GM12875 (cell line): ENCODE data around the gene ARHGAP25.

ENCODE experiments used
- H3K4me3 ChIP-seq: one replicate; pipeline ENCODE4 v1.5.1; 2011; ENCODE audit warnings: low read depth, low read length, control low read depth
- TF ChIP-seq, protein P1 (sequence below): IDR thresholded peaks from 2 replicates; pipeline ENCODE4 v1.5.1; 2011; ENCODE audit warnings: low read depth, mild to moderate bottlenecking, control low read depth, inconsistent platforms, low read length, moderate library complexity, borderline replicate concordance; ENCODE audit not compliant: insufficient read depth

Gene ARHGAP25

DNA sequence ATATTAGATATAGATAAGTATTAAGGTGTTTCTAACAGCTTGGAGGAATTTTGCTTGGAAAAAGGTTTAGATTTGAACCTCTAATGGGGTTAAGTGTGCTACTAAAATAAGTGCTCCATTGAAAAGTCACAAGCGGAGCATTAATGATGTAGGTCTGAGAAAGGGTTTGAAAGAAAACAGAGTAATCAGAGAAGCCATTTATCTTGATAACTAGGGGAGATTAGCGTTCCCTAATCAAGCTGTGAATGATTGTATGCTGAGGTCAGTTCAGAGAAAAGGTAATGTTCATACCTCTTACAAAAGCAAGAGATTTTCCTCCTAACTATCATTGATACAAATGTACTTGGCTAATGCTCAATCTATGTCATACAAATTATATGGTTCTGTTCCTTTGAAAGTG is 1.5 kb downstream of the ARHGAP25 start:
- TF ChIP-seq, protein P1, sequence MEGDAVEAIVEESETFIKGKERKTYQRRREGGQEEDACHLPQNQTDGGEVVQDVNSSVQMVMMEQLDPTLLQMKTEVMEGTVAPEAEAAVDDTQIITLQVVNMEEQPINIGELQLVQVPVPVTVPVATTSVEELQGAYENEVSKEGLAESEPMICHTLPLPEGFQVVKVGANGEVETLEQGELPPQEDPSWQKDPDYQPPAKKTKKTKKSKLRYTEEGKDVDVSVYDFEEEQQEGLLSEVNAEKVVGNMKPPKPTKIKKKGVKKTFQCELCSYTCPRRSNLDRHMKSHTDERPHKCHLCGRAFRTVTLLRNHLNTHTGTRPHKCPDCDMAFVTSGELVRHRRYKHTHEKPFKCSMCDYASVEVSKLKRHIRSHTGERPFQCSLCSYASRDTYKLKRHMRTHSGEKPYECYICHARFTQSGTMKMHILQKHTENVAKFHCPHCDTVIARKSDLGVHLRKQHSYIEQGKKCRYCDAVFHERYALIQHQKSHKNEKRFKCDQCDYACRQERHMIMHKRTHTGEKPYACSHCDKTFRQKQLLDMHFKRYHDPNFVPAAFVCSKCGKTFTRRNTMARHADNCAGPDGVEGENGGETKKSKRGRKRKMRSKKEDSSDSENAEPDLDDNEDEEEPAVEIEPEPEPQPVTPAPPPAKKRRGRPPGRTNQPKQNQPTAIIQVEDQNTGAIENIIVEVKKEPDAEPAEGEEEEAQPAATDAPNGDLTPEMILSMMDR = no peak

DNA sequence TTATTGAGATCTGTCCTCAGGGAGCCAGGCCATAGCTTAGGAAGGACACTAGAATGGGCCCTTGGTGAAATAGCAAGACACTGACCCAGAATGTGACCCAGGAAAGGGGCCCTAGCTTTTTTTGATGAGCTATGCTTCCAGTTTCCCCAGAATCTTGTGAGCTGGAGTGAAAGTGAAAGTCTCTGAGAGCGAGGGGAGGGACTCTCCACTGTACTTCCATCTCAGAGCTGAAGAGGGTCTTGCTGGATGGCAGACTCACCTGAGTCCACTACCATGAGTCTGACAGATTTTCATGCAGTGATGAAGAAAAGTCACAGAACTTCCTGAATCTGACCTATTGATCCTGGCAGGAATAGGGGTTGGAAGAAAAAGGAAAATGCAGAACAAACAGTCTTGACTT is 3.1 kb downstream of the ARHGAP25 start:
- TF ChIP-seq, protein P1 = no peak
- H3K4me3 ChIP-seq = no peak overlapping the region

More for the DNA sequence above, 1.5 kb downstream of the ARHGAP25 start:
- H3K4me3 ChIP-seq = no peak overlapping the region

DNA sequence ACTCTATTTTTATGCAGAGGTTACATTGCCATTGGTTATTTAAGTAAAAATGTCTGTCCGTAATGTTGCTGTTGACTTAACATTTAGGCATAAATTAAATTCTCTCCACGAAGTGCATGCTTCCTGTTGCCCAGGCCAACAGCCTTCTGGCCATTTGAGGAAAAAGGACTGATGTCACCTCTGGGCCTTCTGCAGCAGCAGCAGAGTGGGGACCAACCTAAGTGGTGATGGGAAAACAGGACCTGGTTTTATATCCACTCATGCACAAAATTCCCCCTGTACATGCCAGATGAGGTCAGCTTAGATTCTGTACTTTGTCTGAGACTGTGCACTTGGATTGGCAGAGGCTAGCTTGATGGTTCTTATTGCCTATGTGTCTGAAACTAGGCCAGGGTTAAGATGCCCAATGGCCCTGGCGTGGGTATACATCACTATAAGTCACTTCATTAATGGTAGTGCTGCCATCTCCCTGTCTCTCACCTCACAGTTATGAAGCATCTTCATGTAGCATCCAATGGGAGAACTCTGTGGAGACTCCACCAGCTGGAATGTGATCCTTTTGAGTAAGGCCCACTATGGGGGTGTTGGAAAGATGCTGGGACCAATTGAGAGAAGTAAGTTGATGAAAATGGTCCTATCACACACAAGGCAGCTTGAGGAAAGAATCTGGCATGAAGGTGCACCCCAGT is 4.4 kb downstream of the ARHGAP25 start:
- TF ChIP-seq, protein P1 = no peak
- no peak overlapping the region for H3K4me3 ChIP-seq

DNA sequence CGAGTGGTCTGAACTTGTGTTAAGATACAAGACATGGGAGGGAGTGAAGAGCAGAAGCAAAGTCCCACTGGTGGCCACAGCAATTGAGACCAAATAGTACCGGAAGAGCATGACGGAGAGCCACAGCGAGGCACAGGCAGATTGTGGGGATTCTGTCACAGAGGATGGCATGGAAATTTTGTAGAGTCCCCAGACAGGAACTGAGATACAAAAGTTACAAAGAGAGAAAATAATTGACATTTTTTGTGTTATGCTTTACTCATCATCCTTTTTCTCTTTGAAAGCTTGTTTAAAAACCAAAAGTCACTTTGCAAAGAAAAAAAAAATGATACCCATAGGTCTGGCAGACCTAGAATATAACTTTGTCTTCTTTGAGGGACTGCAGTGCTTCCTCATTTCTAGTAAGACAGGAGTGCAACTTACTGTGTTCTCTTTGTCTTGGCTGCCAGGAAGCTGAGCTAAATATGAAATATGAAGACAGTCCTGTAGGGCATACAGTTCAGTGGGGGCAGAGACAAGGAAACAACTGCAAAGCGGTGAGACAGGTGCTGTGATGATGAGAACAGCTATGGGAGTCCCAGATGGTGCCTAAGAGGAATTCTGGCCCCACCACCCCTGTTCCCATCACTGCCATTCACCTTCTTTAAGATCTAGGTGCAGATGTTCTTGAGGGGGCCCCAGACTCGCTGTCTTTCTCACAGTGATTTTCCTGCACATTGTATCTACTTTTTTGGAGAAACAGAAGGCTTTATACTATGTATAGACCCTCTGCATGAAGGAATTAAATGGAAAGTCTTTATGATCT is 5.2 kb downstream of the ARHGAP25 start:
- TF ChIP-seq, protein P1 = no peak
- no peak overlapping the region for H3K4me3 ChIP-seq

DNA sequence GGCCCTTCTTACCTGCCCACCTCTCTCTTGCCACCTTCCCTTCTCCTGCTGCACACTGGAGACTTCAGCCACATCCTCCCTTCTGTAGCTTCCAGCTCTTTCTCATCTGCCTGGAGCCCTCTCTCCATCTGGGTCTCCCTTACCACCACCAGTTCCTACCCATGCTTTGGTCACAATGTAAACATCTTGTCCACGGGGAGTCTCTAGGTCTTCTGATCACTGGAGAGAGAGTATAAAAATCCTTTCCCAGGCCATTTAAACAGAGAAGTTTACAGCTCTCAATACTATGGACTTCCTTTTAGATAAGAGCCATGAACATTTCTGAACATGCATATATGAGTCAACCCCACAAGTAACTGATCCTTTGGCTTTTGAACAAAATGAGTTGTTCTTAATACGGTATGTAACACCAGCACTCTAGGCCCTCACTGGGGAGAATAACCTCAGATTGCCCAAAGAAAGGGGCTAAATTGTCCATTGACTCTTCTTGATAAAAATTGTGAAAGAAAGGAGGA is 5.8 kb downstream of the ARHGAP25 start:
- TF ChIP-seq, protein P1 = no peak
- no peak overlapping the region for H3K4me3 ChIP-seq

DNA sequence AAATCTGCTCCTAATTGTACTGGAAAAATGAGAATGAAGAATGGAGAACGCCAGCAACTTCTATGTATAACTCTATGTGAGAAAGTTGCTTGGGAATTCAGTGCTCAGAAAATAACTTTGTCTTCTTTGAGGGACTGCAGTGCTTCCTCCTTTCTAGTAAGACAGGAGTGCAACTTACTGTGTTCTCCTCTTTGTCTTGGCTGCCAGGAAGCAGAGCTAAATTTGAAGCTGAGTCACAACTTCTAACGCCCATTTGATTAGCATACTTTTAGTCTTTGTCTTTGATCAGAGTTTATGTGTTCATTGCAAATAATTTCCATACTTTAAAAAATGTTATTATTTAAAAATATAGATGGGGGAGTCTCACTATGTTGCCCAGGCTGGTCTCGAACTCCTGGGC is 6.6 kb downstream of the ARHGAP25 start:
- TF ChIP-seq, protein P1 = no peak
- H3K4me3 ChIP-seq = no peak overlapping the region

DNA sequence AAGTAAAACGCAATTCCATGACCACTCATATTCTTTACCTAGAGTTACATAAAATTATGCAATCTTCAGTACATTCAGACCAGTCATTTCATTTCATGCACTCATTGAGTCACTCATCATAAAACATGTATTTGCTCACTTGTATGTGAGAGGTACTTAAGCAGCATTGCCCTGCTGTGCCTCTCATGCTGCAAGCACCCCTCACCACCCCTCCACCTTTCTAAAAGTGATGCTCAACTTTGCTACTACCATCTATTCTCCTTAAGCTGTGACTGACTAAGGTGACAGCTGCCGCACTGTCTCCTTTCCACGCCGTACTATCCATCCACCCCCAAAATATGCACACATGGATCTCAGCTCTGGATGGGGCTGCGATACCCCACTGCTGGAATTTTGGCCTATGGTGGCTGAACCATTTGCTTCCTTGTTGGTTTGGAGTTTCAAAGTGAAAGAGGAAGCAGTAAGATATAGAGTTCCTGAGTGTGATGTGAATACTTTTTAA is 7.2 kb downstream of the ARHGAP25 start:
- H3K4me3 ChIP-seq = no peak overlapping the region
- TF ChIP-seq, protein P1 = no peak
